Measurements from ENCODE around the gene NPY4R2.
"Not testable (repeated sequence)": the region's sequence is repeated elsewhere in the genome, so short reads cannot be mapped to it uniquely, and the experiment has no call there.

Gene NPY4R2

DNA sequence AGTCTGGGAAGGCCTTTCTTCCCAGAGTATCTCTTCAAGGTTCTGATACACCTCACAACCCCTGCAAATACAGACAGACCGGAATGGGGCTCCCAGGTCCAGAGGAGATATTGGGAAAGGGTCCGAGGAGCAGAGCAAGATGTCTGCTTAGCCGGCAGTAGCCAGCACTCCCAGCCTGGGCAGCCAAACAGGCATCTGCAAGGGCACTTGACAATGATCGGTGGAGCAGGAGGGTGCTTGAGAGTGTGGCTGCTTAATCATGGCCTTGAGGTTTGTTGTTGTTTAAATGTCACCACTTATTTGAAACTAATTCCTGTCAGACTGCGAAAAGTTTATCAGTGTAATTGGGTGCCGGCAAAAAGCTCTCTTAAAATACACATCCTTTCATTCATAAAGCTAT lies 15.0 kb downstream of the NPY4R2 start:
- not testable (repeated sequence) for DNase-seq

DNA sequence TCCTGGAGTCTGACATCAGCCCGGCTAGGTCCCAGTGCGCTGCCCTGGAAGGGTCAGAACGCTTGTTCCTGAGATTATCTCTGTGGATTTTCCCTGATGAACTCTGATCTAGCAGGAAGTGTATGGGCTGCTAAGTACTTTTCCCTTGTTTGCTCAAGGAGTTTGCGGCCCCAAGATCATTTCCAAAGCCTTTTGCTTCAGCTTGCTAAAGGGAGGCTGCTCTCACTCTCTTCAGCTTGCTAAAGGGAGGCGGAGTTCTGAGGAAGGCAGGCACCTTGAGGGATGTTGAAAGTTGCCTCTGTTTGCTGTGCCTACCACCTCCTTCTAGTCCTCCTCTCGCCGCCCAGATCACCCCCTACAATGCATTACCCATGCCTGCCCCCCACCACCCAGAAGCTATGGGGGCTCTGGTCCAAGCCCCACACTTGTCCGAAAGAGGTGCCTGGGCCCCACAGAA lies 18.3 kb downstream of the NPY4R2 start:
- not testable (repeated sequence) for DNase-seq

DNA sequence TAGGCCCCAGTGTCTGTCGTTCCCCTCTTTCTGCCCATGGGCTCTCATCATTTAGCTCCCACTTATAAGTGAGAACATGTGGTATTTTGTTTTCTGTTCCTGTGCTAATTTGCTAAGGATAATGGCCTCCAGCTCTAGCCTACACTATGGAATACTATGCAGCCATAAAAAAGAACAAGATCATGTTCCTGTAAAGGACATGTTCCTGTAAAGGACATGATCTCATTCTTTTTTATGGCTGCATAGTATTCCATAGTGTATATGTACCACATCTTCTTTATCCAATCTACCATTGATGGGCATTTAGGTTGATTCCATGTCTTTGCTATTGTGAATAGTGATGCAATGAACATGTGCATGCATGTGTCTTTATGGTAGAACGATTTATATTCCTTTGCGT lies 19.2 kb downstream of the NPY4R2 start:
- DNase-seq = not testable (repeated sequence)

- DNase-seq = not testable (repeated sequence)
Observed at GRCh38 chr10:47940821-47941220, 22.4 kb downstream of the NPY4R2 start.

DNA sequence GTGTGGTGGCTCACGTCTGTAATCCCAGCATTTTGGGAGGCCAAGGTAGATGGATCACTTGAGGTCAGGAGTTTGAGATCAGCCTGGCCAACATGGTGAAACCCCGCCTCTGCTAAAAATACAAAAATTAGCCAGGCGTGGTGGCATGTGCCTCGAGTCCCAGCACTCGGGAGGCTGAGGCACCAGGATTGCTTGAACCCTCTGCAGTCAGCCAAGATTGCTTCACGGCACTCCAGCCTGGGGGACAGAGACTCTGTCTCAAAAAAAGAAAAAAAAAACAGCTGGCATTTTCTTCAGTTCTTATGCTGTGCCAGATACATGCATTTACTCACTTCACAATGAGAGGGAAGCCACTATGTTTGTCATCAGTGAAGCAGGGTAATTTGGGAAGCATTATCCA lies 22.9 kb downstream of the NPY4R2 start:
- DNase-seq = not testable (repeated sequence)

- DNase-seq = not testable (repeated sequence)
Observed at GRCh38 chr10:47942351-47943019, 24.0 kb downstream of the NPY4R2 start.

DNA sequence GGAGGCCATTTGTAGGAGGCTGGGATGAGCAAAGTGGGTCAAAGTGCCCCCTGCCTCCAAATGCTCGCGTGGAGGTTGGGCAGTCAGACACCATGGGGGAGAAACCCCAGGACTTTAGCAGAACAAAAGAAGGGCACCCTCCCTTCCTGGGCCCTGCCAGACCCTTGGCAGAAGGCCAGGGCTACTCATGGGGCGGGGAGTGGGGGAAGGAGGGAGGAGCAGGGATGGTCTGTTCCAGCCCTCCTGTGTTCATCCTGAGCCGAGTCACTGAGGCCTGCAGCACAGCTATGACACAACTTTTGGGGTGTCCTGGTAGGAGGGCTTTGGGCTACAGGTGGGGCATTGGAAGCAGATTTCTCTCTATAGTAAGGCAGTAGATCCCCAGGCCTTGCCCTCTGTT lies 24.9 kb downstream of the NPY4R2 start:
- DNase-seq = not testable (repeated sequence)

GRCh38 chr10:47947424-47947823 lies 29.0 kb downstream of the NPY4R2 start:
- DNase-seq = not testable (repeated sequence)

GRCh38 chr10:47957158-47957557 lies 38.7 kb downstream of the NPY4R2 start:
- DNase-seq = not testable (repeated sequence)

- not testable (repeated sequence) for DNase-seq
Observed at GRCh38 chr10:47959677-47960076, 41.2 kb downstream of the NPY4R2 start.

DNA sequence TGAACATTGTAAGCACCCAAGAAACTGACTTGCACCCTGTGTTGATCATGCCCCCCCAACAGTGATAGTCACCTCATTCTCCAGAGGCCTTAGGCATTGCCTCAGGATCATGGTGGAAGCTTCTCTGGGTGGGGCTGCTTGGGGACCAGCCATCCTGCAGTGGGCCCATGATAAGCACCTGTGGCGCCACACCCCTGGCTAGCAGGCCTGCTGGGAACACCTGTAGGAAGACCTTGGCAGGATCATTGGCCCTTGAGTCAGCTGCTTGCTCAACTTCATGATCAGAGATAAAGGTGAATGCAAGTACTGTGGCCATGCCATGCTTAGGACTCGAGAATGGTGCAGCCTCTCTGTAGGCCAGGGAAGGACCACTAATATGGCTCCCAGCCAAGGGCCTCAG lies 42.2 kb downstream of the NPY4R2 start:
- not testable (repeated sequence) for DNase-seq

DNA sequence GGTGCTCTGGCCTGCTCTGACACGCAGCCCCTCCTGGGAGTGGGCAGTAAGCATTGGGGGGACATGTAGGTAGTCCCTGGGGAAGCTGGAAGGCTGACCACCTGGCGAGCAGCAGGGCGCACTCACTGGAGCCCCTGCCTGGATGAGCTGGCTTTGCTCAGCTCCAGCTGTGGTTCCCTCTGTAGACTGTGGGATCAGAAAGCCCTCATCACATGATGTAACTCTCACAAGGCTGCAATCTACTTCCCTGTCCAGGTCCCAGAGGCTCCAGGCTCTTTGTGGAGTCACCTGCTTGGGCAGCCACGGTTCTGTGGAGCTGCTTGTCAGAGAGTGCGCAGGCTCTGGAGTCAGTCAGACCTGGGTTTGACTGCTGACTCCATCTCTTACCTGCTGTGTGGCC lies 44.3 kb downstream of the NPY4R2 start:
- not testable (repeated sequence) for DNase-seq

DNA sequence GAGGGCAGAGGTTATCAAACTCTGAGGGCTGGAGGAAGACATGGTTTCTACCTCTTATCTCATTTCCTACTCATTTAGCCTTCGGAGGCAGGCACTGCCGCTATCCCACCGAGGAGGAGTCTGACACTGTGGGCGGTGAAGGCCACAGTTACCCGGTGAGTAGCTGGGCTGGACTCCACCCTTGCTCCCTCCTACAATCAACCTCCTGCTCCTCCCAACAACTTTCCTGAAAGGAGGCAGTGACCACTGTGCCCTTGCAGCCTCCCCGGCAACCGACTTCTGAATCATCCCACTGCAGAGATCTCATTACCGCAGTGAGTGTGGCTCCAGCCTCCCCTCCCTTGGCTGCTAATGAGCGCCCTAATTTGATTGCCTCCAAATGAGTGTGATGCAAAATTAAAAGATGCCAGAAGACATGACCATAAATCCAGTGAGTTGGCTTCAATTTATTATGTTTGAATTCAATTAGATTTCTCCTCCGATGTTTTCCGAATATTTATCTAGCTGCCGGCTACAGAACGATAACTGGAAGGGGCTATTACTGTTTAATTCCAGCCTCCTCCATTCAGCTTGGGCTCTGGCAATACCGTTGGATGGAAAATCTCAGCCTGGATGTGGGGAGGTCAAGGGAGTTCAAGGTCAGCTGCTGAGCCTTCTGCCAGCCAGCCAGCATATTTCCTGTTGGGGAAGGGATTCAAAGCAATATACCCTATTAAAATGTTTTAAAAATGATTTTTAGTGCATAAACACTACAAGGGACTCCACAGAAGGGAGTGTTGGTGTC lies 46.0 kb downstream of the NPY4R2 start:
- DNase-seq = not testable (repeated sequence)

DNA sequence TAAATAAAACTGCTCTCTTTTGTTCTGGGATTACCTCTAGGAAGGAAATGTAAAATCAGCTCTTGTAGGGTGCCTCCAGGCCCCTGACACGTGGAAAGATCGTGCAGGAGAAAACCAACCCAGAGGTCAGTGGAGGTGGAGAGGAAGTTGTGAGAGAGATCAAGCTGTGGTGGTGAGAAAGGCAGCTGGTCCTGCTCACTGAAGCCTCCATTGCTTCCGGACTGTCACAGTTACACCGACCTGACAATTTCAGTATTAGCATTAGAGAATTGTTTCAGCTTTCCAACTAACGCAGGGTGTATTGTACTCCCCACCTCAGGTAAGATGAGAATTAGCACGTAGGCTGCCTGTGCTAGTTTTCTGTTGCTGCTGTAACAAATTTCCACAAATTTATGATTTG lies 50.5 kb downstream of the NPY4R2 start:
- DNase-seq = not testable (repeated sequence)

- not testable (repeated sequence) for DNase-seq
Observed at GRCh38 chr10:47970047-47970446, 51.6 kb downstream of the NPY4R2 start.

DNA sequence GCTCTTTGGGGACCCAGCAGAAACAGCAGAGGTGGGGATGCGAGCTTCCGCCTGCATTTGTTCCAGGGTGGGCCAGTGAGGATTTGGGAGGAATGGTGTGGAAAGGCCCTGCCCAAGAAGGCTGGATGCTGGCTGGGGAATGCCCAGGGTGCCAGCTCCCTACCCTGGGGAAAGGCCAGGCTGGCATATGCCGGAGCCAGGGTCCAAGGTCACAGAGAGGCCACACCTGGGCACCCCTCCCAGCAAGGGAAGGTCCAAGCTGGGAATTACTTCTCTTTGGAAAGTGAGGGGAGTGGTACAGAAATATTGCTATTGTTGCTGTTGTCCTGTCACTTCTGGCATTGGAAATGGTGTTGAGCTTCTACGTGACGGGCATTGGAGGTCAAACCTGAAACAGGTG lies 53.1 kb downstream of the NPY4R2 start:
- not testable (repeated sequence) for DNase-seq

GRCh38 chr10:47972077-47972476 lies 53.6 kb downstream of the NPY4R2 start:
- DNase-seq = not testable (repeated sequence)

Measured in fibroblast of upper back skin (primary cell).